ENCODE results near the gene HOXA10.

Gene HOXA10

DNA sequence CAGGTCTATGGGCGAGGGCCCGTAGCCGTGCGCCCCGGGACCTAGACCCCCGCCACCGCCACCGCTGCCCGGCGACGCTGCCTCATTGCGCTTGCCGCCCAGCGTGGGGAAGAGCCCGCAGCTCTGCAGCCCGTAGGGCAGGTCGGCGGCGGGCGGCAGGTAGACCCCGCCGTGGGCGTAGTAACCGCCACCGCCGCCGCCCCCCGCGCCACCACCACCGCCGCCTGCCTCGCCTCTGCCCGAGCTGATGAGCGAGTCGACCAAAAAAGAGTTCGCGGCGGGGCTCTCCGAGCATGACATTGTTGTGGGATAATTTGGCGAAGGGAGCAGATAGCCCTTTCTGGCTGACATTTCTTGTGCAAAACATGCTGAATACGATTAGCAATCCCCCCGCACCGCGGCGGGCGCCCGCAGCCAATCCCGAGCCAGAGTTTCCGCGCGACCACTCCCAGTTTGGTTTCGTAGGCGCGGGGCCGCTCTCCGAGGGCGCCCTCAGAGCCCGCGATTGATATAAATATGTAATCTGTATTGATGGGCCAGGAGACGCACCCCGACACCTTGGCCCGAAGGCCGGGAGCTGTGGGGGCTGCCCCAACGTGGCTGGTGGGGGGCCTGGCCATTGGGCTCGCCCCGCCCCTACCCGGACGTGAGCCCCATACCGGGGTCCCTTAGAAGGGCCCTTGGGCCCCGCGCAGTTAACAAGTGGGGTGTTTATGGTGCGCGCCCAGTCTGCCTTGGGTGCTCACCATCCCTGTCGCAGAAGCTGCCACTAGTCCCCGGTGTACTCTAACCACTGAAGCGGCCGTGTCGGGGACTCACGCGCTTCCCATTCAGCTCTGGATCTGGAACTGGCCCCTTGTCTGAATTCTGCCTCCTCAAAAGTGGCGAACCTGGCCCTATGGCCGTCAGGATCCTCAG lies at the start of gene HOXA10:
TSS of gene HOXA10 (minus strand) at position 365 of the 918 bp plus-strand sequence. CDS start at position 351, 14 bp downstream.
- no peak for DNase-seq (ENCODE audit: low read depth)

DNA sequence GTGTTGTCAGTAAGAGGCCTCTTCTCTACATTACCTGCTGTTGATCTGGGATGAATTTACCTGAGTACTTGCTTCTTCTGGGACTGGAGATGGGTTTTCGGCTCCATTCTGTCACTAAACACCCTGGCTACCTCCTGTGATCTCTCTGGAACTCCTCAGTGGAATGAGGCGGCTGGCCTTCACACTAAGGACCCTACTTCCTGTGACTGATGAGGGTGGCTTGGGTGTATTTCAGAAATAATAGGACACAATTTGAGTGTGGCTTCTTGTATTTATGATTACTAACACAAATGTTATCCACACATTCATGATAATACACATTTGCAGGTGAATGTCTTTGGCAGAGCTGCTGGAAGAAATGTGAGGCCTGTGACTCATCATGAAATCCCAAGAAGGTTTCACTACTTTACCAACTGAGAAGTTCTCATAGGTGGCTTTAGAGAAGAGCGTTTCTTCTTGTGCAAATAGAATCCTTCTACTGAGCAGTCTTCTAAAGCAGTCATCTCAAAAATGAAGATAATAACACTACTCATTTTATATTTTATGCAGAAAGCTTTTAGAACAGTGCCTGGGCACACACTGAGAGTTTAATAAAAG lies 47.2 kb upstream of the HOXA10 start:
- no peak for DNase-seq (ENCODE audit: low read depth)

GRCh38 chr7:27220440-27220955 lies 46.4 kb upstream of the HOXA10 start:
- DNase-seq (ENCODE audit: low read depth) = no peak

GRCh38 chr7:27219821-27220220 lies 45.7 kb upstream of the HOXA10 start:
- DNase-seq (ENCODE audit: low read depth) = no peak

- DNase-seq (ENCODE audit: low read depth) = no peak
These were observed 43.8 kb upstream of the HOXA10 start for GRCh38 chr7:27217951-27218350.

GRCh38 chr7:27215356-27215755 lies 41.2 kb upstream of the HOXA10 start:
- no peak for DNase-seq (ENCODE audit: low read depth)

GRCh38 chr7:27214239-27214950 lies 40.3 kb upstream of the HOXA10 start:
- DNase-seq (ENCODE audit: low read depth) = no peak

DNA sequence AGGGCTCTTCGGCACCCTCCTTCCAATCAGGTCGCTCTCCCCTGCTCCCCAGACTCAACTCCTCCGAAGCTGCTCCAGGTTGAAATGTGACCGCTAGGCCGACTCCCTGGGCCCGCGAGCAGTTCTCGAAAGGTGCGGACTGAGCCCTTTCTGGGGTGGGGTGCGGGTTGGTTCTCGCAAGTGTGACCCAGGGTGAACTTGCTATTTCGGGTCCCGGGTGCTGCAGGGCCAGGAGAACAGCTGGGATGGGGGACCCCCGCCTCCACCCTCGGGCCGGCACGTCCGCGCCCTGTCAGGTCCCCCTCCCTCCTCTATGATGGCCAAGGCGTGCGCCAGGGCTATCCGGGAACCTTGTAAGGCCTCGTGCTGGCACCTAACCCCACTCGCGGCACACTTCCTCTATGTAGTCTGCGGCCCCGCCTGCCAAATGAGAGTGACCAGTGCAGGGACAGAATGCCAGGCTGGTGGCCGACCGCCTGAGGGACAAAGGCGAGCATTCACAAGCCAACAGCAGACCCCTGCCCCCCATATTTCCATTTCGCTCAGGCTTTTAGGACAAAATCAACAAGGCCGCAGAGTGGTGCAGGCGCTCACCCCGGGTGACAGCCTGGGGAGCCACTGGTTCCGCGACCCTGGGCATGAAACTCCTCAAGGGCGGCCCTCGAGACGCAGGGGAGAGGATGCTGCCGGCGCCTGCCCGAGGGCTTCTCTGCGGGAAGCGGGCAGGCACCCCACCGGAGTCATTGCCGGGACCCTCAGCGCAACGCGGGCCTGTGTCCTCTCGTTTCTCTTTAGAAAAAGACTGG lies 39.5 kb upstream of the HOXA10 start:
- DNase-seq (ENCODE audit: low read depth) = no peak

GRCh38 chr7:27212497-27213432 lies 38.6 kb upstream of the HOXA10 start:
- DNase-seq (ENCODE audit: low read depth) = no peak

GRCh38 chr7:27211764-27212204 lies 37.7 kb upstream of the HOXA10 start:
- no peak for DNase-seq (ENCODE audit: low read depth)

- no peak for DNase-seq (ENCODE audit: low read depth)
These were observed 36.9 kb upstream of the HOXA10 start for GRCh38 chr7:27211084-27211446.

GRCh38 chr7:27210441-27211083 lies 36.4 kb upstream of the HOXA10 start:
- no peak for DNase-seq (ENCODE audit: low read depth)

DNA sequence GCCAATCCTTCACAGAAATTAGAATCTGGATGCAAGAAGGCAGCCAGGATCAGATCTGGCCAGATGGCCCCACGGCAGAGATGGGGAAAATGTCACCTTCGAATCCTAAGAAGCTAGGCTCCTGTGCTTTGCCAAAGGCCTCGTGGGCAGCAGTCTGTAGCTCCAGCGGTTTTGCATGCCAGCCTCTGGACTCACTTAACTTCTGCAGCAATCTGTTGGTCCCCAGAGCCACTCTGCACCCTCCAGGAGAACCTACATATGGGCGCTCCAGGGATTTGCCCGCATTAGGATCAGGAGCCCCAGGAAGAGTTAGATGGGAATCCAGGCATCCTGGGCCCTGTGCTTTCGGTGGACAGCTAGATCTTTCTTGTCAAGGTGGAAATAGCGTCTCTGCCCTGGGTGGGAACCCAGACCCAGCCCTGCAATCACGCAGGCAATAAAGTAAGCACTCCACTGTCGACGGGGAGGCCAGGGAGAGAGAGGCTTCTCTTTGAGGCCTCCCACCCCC lies 35.9 kb upstream of the HOXA10 start:
- no peak for DNase-seq (ENCODE audit: low read depth)

- no peak for DNase-seq (ENCODE audit: low read depth)
These were observed 34.9 kb upstream of the HOXA10 start for GRCh38 chr7:27208998-27209397.

GRCh38 chr7:27207348-27207985 lies 33.3 kb upstream of the HOXA10 start:
- DNase-seq (ENCODE audit: low read depth) = no peak

DNA sequence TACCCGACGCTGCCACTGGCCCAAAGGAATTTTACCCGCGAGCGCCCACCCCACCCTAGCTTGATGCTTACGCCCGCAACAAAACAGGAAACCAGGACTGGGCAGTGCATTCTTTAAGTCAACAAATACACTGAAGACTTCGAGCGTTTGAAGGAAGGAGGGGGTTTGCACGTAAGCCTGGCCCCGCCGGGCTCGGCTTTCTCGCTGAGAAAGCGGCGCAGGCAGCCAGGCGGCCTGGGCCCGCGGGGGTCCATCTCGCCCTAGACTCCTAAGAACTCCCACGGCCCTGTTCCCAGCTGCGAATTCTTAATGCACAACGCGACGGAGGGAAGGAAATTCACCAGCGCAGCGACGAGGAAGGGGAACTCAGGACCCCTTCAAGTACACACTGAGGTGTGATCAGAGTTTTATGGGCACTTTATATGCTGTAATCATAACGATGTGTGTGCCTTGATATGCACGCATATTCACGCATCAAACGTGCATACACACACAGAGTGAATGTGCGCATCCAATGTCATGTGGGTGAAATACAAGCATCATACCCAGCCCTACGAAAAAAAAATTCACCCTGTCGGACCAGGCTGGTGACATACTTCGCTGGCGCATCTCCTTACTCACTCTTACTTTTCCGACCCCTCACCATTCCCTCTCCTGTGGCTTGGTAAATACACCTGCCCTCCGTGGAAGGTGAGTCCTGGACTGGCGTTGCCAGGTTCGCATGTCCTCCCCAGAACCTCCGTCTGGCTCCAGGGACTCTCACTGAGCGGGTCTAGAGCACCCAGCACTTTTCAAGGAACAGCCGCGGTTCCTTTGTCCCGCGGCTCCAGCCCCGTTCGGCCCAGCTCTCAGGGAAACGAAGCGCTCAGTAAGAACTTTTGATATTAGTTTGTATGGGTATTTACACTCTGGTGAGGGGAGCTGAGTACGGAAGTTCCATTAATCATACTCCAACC lies 31.5 kb upstream of the HOXA10 start:
- no peak for DNase-seq (ENCODE audit: low read depth)

GRCh38 chr7:27204851-27205322 lies 30.8 kb upstream of the HOXA10 start:
- DNase-seq (ENCODE audit: low read depth) = no peak
